ENCODE data around the gene AP1M2. TPM values are rescaled to one million over a fixed set of nuclear protein-coding genes. Genes with fewer than 3 reads are reported as not detected.

Gene AP1M2
- total RNA-seq, 1 experiment from 2014 or later: 146 TPM

DNA sequence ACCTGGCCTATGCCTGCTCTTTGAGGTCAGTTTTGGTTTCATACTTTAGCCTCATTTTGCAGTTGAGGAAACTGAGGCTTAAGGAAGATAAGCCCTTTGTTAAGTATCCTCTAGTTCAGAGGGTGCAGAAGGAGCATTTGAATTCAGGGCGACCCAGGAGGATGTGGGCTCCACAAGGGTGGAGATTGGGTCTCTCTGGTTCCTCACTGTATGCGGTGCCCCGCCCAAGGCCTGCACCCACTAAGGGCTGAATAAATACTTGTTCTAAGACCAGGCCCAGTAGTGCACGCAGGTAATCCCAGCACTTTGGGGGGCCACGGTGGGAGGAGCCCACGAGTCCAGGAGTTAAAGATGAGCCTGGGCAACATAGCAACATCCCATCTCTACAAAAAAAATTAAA is 37.5 kb upstream of the AP1M2 start:
- no peaks in the 10 kb centered on the region for H3K9me3 ChIP-seq (ENCODE audit: control insufficient read depth, low read depth, low read length)
- H3K9ac ChIP-seq (ENCODE audit: extremely low read depth, insufficient read length, low read length): no peak overlapping the region
- no peak overlapping the region for H2BK5ac ChIP-seq (ENCODE audit: insufficient read length, low read length)
- 0 out of 2 replicates have a peak overlapping the region, but pooled peaks have one; percentile 11 for H3K4ac ChIP-seq (ENCODE audit: low read depth, low read length)
- no peak overlapping the region for H4K91ac ChIP-seq (ENCODE audit: insufficient read length, low read depth, low read length)
- H3K79me1 ChIP-seq (ENCODE audit: insufficient read depth, low read depth, low read length, poor library complexity, severe bottlenecking): peaks cover 3% of the 10 kb centered on the region
- H3K4me2 ChIP-seq (ENCODE audit: insufficient read depth, insufficient read length, low read length): peak overlapping the region; percentile 89
- TF ChIP-seq, protein P1, sequence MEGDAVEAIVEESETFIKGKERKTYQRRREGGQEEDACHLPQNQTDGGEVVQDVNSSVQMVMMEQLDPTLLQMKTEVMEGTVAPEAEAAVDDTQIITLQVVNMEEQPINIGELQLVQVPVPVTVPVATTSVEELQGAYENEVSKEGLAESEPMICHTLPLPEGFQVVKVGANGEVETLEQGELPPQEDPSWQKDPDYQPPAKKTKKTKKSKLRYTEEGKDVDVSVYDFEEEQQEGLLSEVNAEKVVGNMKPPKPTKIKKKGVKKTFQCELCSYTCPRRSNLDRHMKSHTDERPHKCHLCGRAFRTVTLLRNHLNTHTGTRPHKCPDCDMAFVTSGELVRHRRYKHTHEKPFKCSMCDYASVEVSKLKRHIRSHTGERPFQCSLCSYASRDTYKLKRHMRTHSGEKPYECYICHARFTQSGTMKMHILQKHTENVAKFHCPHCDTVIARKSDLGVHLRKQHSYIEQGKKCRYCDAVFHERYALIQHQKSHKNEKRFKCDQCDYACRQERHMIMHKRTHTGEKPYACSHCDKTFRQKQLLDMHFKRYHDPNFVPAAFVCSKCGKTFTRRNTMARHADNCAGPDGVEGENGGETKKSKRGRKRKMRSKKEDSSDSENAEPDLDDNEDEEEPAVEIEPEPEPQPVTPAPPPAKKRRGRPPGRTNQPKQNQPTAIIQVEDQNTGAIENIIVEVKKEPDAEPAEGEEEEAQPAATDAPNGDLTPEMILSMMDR (conservative IDR thresholded peaks at IDR 0.05): no peak
- no peak overlapping the region for H2AK5ac ChIP-seq (ENCODE audit: insufficient read length, low read length)
- no peak overlapping the region for H3K23ac ChIP-seq (ENCODE audit: insufficient read length, low read depth, low read length)
- H3K9me3 Mint-ChIP-seq: no peaks in the 10 kb centered on the region
- H3K4me1 Mint-ChIP-seq: peaks cover 11 to 13% of the 10 kb centered on the region in 2 experiments
- no peak for DNase-seq
- H3K14ac ChIP-seq (ENCODE audit: insufficient read depth, low read length): no peak overlapping the region
- H4K20me1 ChIP-seq (ENCODE audit: control insufficient read depth, insufficient read depth, insufficient read length): no peaks in the 10 kb centered on the region
- H2AFZ ChIP-seq (ENCODE audit: low read length): no peak overlapping the region
- H3K23me2 ChIP-seq (ENCODE audit: insufficient read length, low read depth, low read length, poor library complexity, severe bottlenecking): peaks cover 10% of the 10 kb centered on the region
- peak overlapping the region; percentile 91 for H3K18ac ChIP-seq (ENCODE audit: insufficient read length, low read depth, low read length)
- H4K8ac ChIP-seq (replicated peaks; ENCODE audit: insufficient read length, low read depth, low read length): no peak overlapping the region
- WGBS (ENCODE audit: extremely low coverage, insufficient read length, low lambda C conversion rate): no CpG with 5 or more reads among the region's 6 CpGs
- H2BK15ac ChIP-seq (ENCODE audit: low read depth, low read length): no peak overlapping the region
- peaks cover 4% of the 10 kb centered on the region; the same call in 1 of the 2 replicates for H3K4me1 ChIP-seq (ENCODE audit: insufficient read depth, low read length)
- no peaks in the 10 kb centered on the region for H3K79me2 ChIP-seq (ENCODE audit: insufficient read depth, low read length)
- no peak overlapping the region for H3K56ac ChIP-seq (ENCODE audit: insufficient read length, low read depth, low read length)
- no peak overlapping the region for H2BK12ac ChIP-seq (ENCODE audit: insufficient read length, low read depth, low read length)
- H3K27me3 ChIP-seq (ENCODE audit: insufficient read depth, low read length): no peaks in the 10 kb centered on the region
- no peak overlapping the region for H4K5ac ChIP-seq (ENCODE audit: insufficient read length, low read depth, low read length)
- peak overlapping the region in 2 of 3 experiments; percentile 91 to 96; a peak in 3 of 7 replicates for H3K27ac Mint-ChIP-seq
- no peak overlapping the region for H3T11ph ChIP-seq (ENCODE audit: low read length)
- H3K4me3 Mint-ChIP-seq: peak overlapping the region; percentile 79 to 82
- H3K36me3 Mint-ChIP-seq (ENCODE audit: insufficient read depth in 1 of 3, low read depth in 3 of 3): peaks cover 6 to 18% (median 17%) of the 10 kb centered on the region in 3 experiments; a peak in 6 of 7 replicates
- H3K27ac ChIP-seq (ENCODE audit: insufficient read length, low read depth, low read length): peak overlapping the region; percentile 57
- no peak overlapping the region for H2BK120ac ChIP-seq (ENCODE audit: low read depth, low read length, poor library complexity, severe bottlenecking)
- no peak overlapping the region for H2BK20ac ChIP-seq (ENCODE audit: low read depth, low read length, poor library complexity, severe bottlenecking)
- no peaks in the 10 kb centered on the region for H3K27me3 Mint-ChIP-seq (ENCODE audit: low read depth)

All from H9 (cell line).